Cerebellar nuclear complex (tissue), 1 donor: ENCODE results near the gene DUSP3.
A peak's percentile ranks its signal among the peaks of the same experiment; 100 is the strongest.

Source experiments
- DNase-seq, 2 experiments: peaks; one replicate each; lab custom pipeline; 2025; lab: John Stamatoyannopoulos, UW

The DUSP3 gene

DNA sequence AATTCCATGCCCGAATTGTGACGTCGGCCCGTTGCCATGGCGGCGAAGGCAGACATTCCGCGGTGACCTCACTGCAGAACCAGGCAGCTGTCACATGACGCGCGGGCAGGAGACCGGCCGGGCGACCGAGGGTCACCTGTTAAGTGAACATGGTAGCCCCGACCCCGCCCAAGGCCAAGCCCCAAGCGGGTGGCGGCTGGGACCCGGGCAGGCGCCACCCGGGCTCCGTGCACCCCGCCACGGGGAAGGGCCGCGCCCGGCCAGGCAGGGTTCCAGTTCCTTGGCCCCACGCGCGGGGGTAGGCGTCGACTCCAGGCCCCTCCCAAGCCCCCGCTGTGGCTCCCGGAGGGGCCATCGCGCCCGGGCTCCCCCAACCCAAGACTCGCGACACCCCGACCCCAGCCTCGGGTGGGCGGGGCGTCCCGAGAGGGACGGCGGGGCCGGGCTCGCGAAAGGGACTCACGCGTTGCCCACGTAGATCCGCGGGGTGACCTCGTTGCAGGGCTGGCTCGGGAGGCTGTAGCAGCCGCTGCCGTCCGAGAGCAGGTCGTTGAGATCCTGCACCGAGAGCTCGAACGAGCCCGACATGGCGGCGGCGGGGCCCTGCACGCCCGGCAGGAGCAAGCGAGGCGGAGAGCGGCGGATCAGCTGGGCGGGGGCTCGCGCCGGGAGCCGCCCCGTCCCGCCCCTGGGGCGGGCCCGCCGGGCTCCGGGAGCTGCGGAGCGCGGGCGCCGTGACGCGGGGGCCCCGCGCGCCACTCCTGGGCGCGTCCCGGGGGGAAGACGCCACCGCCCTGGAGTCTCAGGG lies at the start of gene DUSP3:
DUSP3 (minus strand) TSS at position 641 of the 808 bp plus-strand sequence; CDS start at position 588, 53 bp downstream.
- DNase-seq, result peak; percentile 51 to 63

GRCh38 chr17:43827596-43827995 lies 48.8 kb upstream of the DUSP3 start:
- DNase-seq, result no peak

GRCh38 chr17:43826206-43826605 lies 47.4 kb upstream of the DUSP3 start:
- DNase-seq, result no peak

- DNase-seq, result no peak
These were observed 46.8 kb upstream of the DUSP3 start for GRCh38 chr17:43825567-43825966.

DNA sequence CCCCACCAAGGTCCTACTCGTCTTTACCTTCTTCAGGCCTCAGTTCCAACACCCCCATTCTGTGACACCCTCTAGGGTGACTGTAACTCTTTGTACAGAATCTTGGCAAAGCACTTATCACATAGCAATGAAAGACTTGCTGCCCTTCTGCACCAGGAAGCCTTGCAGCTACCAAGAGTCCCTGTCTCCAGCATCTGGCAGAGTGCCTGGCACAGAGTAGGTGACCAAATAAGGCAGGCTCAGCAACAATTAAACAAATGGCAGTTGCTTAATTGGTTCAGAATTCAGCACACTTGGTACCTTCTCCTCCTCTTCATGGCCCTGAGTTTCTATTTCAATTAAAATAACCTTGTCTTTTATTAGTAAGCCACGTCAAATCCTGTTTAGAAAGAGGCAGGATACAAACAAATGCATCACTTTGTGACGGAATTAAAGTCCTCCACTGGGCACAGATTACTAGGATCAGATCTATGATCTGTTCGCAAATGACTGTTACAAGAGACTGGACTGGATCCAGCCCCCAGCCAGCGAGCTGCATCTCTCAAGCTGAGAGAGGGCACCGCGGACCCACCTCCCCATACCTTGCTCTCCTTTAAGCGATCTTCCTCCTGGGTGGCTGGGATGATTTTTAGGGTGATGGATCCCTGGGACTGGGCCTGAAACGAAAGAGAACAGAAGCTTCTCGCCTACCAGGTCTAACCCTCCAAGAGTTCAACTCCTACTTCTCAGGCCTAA lies 44.7 kb upstream of the DUSP3 start:
- DNase-seq, result no peak

DNA sequence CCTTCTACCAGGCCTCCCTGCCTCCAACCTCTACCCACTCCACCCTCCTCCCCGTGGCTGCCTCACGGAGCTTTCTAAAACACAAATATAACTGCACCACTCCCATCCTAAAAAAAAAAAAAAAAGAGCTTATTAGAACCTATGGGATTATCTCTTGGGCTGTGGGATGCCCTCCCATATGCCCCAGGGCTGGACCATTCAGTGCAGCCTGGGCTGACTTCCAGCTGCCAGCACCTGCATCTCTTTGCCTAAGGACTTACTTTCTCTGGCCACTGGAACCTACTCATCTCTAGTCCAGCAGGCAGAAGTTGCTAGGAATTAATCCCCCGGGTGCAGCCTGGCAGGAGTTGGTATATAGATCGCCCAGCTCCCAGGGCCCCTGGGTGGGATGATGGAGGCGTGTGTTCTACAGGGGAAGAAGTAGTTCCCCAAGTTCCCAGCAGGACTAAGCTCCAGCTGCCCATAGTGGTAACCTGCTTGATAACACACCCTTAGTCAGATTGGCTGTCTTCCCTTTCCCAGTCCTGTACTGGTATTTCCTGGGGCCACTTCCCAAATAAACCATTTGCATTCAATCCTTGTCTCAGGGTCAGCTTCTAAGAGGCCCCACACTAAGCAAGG lies 43.9 kb upstream of the DUSP3 start:
- DNase-seq, result no peak

- DNase-seq, result no peak
These were observed 42.0 kb upstream of the DUSP3 start for GRCh38 chr17:43820759-43821158.

DNA sequence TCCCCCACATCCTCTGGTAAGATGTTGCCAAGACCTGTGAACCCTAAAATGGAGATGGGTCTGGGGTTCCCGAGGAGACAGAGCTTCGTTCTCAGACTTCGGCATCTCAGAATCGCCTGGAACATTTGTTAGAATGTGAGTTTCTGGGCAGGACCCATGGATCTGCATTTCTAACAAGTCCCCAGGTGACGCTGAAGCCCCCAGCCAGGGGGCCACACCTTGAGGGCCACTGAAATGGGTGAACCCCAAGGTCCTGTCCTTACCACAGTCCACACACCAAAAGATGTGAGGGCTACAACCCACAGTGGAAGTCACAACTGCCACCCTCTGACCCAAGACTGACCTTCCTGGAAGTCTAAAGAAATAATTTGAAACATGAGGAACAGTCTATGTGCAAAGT lies 40.2 kb upstream of the DUSP3 start:
- DNase-seq, result no peak

GRCh38 chr17:43817826-43818225 lies 39.0 kb upstream of the DUSP3 start:
- no peak for DNase-seq

- DNase-seq, result peak in 1 of 2 experiments; percentile 57
These were observed 37.9 kb upstream of the DUSP3 start for GRCh38 chr17:43816336-43817320.

DNA sequence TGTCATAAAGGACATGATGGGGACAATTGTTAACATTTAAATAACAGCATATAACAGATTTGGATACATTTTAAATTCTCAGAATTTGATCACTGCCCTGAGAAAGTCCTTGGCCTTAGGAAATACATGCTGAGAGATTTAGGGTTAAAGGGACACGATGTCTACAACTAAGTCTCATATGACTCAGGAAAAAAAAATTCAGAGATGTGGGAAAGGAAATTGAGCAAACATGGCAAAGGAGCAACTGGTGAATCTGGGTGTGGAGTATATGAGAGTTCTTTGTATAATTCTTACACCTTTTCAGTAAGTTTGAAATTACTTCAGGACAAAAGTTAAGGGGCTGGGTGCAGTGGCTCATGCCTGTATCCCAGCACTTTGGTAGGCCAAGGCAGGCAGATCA lies 35.9 kb upstream of the DUSP3 start:
- DNase-seq, result no peak

- DNase-seq, result no peak
These were observed 35.2 kb upstream of the DUSP3 start for GRCh38 chr17:43814026-43814425.

- DNase-seq, result no peak
These were observed 34.6 kb upstream of the DUSP3 start for GRCh38 chr17:43813386-43813785.

GRCh38 chr17:43812396-43813265 lies 33.9 kb upstream of the DUSP3 start:
- DNase-seq, result no peak

DNA sequence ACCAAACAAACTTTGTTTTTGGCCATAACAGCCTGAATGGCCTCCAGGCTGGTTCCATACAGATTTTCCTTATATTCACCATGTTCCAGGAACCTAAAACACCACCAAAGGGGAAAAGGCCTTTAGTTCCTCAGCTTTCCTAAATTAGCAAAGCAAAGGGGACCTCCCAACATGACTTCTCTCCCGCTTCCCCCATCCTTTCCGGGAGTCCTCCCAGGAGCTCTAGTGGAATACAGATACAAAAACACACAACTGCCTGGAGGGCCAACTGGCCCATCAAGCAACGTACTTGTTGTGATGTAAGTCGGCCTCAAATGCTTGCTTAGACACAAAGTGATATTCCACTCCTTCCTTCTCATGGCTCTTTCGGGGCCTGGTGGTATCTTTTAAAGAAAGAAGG lies 32.0 kb upstream of the DUSP3 start:
- DNase-seq, result no peak

- DNase-seq, result no peak
These were observed 31.5 kb upstream of the DUSP3 start for GRCh38 chr17:43810226-43810715.

DNA sequence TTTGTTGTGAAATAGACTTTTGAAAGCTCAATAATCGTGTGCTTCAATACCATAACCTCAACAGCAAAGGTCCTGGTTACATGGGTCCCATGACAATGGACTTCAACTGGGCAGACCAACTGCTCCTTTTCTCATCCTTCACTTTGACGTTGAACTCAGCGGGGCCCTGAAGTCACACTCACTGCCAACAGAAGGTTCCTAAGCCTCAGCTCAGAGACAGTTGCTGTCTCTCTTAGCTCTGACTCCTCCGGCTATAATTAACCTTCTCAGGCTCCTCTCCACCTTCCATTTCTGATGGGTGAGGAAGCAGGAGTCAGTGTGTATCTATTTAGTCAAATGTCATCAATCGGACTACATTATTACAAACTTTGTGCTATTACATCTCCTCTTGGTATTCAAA lies 30.3 kb upstream of the DUSP3 start:
- DNase-seq, result no peak

- DNase-seq, result no peak
These were observed 29.3 kb upstream of the DUSP3 start for GRCh38 chr17:43808076-43808475.

DNA sequence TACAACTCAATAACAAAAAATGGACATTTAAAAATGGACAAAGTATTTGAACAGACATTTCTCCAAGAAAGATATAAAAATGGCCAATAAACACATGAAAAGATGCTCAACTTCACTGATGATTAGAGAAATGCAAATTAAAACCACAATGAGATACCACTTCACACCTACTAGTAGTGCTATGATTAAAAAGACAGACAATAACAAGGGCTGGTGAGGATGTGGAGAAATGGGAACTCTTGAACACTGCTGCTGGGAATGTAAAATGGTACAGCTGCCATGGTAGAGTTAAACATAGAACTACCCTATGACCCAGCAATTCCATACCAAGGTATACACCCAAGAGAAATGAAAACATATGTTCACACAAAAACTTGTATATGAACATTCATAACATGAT lies 26.3 kb upstream of the DUSP3 start:
- no peak for DNase-seq

DNA sequence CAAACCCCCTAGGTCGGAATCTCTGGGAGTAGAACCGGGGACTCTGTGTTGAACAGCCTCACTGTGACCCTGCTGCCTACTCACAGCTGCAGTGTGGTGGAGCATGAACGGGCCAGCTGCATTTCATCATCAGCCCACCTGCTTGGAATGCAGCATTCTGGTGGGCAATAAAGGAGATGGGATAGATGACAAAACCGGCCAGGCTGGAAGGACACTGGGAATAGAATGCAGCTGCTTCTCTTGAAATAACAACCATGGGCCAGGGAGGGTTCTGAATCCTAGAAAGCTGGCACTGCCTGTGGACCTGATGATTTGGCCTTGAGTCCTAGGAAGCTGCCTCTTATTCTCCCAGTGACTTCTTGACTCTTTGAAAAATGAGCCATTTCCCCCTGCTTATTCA lies 25.0 kb upstream of the DUSP3 start:
- no peak for DNase-seq

- no peak for DNase-seq
These were observed 23.1 kb upstream of the DUSP3 start for GRCh38 chr17:43801844-43802243.
